Activated naive CD8-positive, alpha-beta T cell treated with anti-CD3 and anti-CD28 coated beads, Interleukin-2, amount 50 U/mL, for 24 hours (primary cell): ENCODE results near the gene GAL3ST2.
"Not testable (repeated sequence)": the region's sequence is repeated elsewhere in the genome, so short reads cannot be mapped to it uniquely, and the experiment has no call there.

Source experiments
- ATAC-seq: fragments of 150-1000 bp; cut with Tn5 transposase; one replicate; pipeline ENCODE4 v1.10.0; 2021
- DNase-seq: peaks from one replicate; pipeline ENCODE4 v3.0.0; 2021
- H3K27ac Mint-ChIP-seq: one replicate; pipeline ENCODE4 v1.8.0; 2021; ENCODE audit warnings: mild to moderate bottlenecking, mixed read lengths
- H3K27me3 Mint-ChIP-seq: one replicate; pipeline ENCODE4 v1.8.0; 2021; ENCODE audit warnings: mixed read lengths
- H3K36me3 Mint-ChIP-seq: one replicate; pipeline ENCODE4 v1.8.0; 2021; ENCODE audit warnings: low read depth, mixed read lengths
- H3K4me1 Mint-ChIP-seq: one replicate; pipeline ENCODE4 v1.8.0; 2021; ENCODE audit warnings: mixed read lengths
- H3K4me3 Mint-ChIP-seq: one replicate; pipeline ENCODE4 v1.8.0; 2021; ENCODE audit warnings: mild to moderate bottlenecking, moderate library complexity, mixed read lengths
- H3K9me3 Mint-ChIP-seq: one replicate; pipeline ENCODE4 v1.8.0; 2021; ENCODE audit warnings: mixed read lengths

Gene GAL3ST2

DNA sequence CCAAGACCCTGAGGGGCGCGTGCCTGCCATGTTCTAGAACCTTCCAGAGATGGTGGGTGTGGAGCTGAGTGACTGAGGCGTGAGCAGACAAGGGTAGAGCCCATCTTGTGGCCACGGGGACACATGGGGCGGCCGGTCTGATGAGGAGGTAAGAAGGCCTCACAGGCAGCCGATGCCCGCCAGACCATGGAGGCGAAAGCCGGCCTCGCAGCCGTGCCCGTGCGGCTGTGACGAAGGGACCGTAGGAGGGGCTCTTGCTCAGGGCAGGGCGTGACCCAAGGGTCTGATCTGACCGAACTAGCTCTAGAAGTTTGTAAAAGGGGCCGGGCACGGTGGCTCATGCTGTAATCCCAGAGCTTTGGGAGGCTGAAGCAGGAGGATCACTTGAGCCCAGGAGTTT is 22.6 kb upstream of the GAL3ST2 start:
- Mint-ChIP-seq H3K4me3 (no peak overlapping the region), H3K27ac (no peak overlapping the region), H3K36me3 (peaks cover 12% of the 10 kb centered on the region), H3K27me3 (no peaks in the 10 kb centered on the region), H3K4me1 (no peaks in the 10 kb centered on the region), H3K9me3 (no peaks in the 10 kb centered on the region)
- ATAC-seq (no peak), DNase-seq (no peak)

DNA sequence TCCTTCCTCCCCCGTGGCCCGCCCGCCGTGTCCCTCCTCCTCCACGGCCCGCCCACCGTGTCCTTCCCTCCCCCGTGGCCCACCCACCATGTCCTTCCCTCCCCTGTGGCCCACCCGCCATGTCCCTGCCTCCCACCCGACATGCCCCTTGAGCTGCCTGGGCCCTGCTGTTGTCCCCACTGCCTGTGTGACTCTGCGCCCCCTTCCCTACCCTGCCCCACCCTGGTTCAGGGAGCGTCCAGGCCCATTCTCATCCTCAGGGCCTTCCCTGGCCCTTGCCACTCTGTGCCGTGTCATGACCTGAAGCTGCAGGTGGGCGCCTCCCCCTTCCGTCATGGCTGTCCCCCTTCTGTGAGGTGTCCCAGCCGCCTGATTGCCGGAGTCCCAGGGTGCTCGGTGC is 21.5 kb upstream of the GAL3ST2 start:
- Mint-ChIP-seq H3K4me3 (no peak overlapping the region), H3K4me1 (no peaks in the 10 kb centered on the region), H3K36me3 (peaks cover 18% of the 10 kb centered on the region), H3K27ac (no peak overlapping the region), H3K27me3 (no peaks in the 10 kb centered on the region), H3K9me3 (no peaks in the 10 kb centered on the region)
- ATAC-seq, result no peak
- DNase-seq, result no peak

DNA sequence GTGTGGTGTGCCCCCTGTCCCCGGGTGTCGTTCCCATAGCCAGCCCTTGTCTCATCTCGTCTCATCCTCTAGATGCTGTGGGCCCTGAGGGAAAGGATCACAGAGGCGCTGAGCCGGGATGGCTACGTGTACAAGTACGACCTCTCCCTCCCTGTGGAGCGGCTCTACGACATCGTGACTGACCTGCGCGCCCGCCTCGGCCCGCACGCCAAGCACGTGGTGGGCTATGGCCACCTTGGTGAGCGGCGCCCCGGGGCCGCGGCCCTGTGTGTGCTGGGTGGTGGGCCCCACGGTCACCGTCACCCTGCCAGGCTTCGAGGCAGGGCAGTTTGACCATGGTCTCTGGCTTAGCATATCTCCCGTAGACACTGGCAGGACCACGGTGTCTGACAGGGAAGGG is 20.8 kb upstream of the GAL3ST2 start:
- DNase-seq (no peak), ATAC-seq (no peak)
- Mint-ChIP-seq H3K27me3 (no peaks in the 10 kb centered on the region), H3K4me1 (no peaks in the 10 kb centered on the region), H3K4me3 (no peak overlapping the region), H3K36me3 (peaks cover 22% of the 10 kb centered on the region), H3K27ac (no peak overlapping the region), H3K9me3 (peaks cover 3% of the 10 kb centered on the region)

DNA sequence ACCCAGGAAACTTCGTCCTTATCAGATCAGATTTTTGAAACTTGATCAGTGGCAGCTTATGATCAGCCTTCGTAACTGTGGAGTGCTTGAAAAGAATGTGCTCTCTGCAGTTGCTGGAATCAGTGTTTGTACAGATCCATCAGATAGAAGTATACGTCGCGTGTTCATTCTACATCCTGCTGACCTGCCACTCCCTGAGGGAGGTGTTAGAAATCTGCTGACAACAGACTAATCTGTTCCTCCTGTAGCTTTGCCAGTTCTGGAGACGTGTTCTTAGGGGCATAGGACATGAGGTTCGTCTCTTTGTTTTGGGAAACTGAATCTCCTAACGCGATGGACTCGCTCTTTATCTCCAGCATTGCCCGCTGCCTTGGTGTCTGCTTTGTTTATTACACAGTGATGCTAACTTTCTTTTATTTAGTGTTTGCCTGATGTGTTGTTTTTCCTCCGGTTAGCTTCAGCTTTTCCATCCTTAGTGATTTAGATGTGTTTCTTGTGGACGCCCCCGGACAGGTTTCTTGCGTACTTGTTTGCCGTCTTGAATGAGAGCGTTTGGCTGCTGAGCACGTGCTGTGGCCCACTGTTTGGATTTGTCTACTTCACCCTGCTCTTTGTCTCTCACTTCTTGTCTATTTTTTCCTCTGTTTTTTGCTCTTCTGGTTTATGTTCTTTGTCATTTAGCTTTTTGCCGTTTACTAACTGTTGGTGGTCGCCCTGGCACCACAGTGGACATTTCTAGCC is 17.4 kb upstream of the GAL3ST2 start:
- Mint-ChIP-seq H3K27ac (peak overlapping the region; percentile 3), H3K9me3 (peaks cover 5% of the 10 kb centered on the region), H3K36me3 (peaks cover 28% of the 10 kb centered on the region), H3K27me3 (no peaks in the 10 kb centered on the region), H3K4me1 (peaks cover 18% of the 10 kb centered on the region), H3K4me3 (no peak overlapping the region)
- DNase-seq, result no peak
- no peak for ATAC-seq

DNA sequence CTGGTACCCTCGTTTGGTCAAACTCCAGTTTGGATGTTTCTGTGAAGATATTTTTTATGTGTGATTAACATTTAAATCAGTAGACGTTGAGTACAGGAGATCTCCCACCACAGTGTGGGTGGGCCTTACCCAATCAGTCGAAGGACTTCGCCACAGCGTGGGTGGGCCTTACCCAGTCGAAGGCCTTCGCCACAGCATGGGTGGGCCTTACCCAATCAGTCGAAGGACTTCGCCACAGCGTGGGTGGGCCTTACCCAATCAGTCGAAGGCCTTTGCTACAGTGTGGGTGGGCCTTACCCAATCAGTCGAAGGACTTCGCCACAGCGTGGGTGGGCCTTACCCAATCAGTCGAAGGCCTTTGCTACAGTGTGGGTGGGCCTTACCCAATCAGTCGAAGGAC is 16.7 kb upstream of the GAL3ST2 start:
- not testable (repeated sequence) for H3K27me3 Mint-ChIP-seq, H3K27ac Mint-ChIP-seq, DNase-seq, ATAC-seq, H3K4me3 Mint-ChIP-seq, H3K9me3 Mint-ChIP-seq
- Mint-ChIP-seq H3K4me1 (peaks cover 22% of the 10 kb centered on the region), H3K36me3 (peaks cover 28% of the 10 kb centered on the region)

DNA sequence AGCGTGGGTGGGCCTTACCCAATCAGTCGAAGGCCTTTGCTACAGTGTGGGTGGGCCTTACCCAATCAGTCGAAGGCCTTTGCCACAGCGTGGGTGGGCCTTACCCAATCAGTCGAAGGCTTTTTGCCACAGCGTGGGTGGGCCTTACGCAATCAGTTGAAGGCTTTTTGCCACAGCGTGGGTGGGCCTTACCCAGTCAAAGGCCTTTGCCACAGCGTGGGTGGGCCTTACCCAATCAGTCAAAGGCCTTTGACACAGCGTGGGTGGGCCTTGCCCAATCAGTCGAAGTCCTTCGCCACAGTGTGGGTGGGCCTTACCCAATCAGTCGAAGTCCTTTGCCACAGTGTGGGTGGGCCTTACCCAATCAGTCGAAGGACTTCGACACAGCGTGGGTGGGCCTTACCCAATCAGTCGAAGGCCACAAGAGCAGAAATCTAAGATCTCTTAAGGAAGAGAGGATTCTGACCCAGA is 16.3 kb upstream of the GAL3ST2 start:
- Mint-ChIP-seq H3K4me3 (no peak overlapping the region), H3K4me1 (peaks cover 22% of the 10 kb centered on the region), H3K9me3 (peaks cover 5% of the 10 kb centered on the region), H3K36me3 (peaks cover 28% of the 10 kb centered on the region), H3K27me3 (no peaks in the 10 kb centered on the region), H3K27ac (no peak overlapping the region)
- DNase-seq, result no peak
- no peak for ATAC-seq

DNA sequence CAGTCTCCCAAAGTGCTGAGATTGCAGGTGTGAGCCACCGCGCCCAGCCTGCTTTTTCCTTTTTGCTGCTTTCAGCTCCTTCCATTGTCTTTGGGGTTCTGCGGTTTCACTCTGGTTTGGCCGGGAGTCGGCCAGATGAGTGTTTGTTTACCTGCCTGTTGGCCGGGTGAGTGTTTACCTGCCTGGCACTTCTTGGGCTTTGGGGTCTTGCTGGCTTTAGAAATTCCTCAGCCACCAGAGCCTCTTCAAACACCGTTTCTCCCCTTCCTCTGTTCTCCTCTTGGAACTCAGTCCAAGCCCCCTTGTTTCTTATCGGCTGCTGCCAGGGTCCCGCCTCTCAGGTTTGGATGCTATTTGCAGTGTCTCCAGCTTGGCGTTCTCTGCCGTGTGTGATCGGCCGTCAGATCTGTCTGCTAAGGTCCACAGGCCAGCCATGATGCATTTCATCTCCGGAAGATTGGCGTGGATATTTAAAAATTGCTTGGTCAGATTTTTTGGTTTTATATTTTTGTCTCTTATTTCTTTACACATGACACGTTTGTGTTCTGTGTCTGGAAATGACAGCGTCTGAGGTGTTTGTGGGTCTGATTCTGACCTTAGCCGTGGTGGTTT is 14.2 kb upstream of the GAL3ST2 start:
- Mint-ChIP-seq H3K4me1 (peaks cover 22% of the 10 kb centered on the region), H3K4me3 (peak overlapping the region; percentile 39), H3K36me3 (peaks cover 22% of the 10 kb centered on the region), H3K27me3 (no peaks in the 10 kb centered on the region), H3K9me3 (peaks cover 5% of the 10 kb centered on the region), H3K27ac (peak overlapping the region; percentile 66)
- no peak for DNase-seq
- no peak for ATAC-seq

DNA sequence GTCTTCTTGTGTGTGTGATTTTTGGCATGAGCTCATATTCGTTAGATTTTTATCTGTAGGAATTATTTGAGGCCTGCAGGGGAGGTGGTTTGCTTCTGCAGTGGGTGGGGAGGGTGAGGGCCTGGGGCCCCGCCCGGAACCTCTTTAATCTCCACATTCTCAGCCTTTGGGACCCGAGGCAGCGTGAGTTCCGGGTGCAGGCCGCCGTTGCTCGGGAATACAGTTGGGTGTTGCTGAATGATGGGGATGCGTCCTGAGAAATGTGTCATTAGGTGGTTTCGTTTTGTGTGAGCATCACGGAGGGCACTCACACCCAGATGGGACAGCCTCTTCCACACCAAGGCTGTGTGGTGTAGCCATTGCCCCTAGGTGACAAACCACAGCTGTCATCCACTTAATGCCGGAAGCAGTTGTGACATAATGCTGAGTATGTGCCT is 13.7 kb upstream of the GAL3ST2 start:
- Mint-ChIP-seq H3K4me3 (peak overlapping the region; percentile 39), H3K36me3 (peaks cover 19% of the 10 kb centered on the region), H3K27me3 (no peaks in the 10 kb centered on the region), H3K9me3 (peaks cover 5% of the 10 kb centered on the region), H3K27ac (peak overlapping the region; percentile 66), H3K4me1 (peaks cover 22% of the 10 kb centered on the region)
- peak; percentile 56 for DNase-seq
- peak; percentile 87 for ATAC-seq

DNA sequence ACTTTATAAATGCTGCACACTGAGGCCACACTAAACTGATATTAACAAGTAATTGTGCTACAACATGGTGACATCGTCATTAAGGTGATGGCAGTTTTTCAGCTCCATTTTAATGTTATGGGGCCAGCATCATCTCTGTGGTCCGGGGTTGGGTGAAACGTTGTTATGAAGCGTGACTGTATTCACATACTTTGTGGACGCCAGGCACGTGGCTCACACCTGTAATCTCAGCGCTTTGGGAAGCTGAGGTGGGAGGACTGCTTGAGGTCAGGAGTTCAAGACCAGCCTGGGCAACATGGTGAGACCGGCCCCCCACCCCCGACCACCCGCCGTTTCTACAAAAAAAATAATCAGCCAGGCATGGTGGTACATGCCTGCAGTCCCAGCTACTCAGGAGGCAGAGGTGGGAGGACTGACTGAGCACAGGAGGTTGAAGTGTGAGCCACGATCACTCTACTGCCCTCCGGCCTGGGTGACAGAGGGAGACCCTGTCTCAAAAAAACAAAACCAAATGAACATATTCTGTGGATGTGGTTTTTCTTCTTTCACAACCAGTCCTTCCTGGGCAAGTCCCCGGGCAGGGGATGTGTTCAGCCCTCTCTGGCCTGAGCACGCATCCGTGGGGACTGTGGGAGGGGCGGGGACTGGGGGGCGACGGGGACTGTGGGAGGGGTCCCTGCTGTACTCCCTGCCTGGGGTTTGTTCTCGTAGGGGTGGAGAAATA is 12.9 kb upstream of the GAL3ST2 start:
- no peak overlapping the region for H3K4me3 Mint-ChIP-seq
- DNase-seq, result no peak
- H3K4me1 Mint-ChIP-seq, result peaks cover 22% of the 10 kb centered on the region
- peaks cover 5% of the 10 kb centered on the region for H3K9me3 Mint-ChIP-seq
- no peaks in the 10 kb centered on the region for H3K27me3 Mint-ChIP-seq
- no peak for ATAC-seq
- peaks cover 19% of the 10 kb centered on the region for H3K36me3 Mint-ChIP-seq
- peak overlapping the region; percentile 66 for H3K27ac Mint-ChIP-seq

DNA sequence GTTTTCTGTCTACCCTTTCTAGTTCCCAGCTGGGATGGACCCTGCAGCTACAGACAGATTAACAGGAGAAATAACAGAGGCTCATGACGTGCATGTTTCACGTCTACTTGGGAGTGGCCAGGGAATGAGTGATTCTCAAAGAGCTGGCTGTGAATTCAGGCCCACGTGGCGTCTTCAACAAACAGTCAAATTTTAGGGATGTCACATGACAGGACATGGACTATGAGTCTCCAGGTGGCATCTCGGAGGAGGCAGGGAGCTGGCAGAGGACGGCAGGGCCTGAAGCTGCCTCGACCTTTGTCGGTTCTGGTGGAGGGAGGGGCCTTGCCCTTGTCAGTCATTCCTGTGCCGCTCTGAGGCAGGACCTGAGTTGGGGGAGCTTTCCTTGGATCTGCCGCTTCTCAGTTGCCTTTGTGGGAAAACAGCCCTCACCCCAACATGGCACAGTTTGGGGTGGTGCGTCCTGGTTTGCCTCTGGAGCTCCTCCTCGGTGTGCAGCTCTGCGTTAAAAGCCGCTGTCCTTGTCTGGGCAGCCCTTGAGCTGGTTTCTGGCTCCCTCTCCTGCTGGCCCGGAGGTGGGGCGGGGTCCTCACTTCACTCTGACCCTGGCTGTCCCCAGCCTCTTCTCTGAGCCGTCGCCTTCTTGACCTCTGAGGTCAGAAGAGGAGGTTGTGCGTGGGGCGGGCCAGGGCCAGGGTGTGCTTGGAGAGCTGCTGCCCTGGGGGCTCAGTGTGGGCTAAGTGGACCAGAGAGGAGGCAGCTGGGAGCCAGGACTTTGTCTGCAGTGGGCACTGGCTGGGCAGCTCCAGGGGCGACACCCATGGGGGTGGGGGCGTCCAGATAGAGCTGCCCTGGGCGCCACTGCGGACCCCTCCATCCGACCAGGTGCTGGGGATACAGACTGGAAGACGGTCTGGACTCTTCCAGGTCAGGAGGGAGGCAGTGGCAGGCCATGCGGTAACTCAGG is 12.1 kb upstream of the GAL3ST2 start:
- ATAC-seq (no peak), DNase-seq (no peak)
- no peak overlapping the region for H3K4me3 Mint-ChIP-seq
- H3K36me3 Mint-ChIP-seq, result peaks cover 13% of the 10 kb centered on the region
- H3K27ac Mint-ChIP-seq, result no peak overlapping the region
- H3K27me3 Mint-ChIP-seq, result no peaks in the 10 kb centered on the region
- H3K9me3 Mint-ChIP-seq, result peaks cover 5% of the 10 kb centered on the region
- peaks cover 22% of the 10 kb centered on the region for H3K4me1 Mint-ChIP-seq

DNA sequence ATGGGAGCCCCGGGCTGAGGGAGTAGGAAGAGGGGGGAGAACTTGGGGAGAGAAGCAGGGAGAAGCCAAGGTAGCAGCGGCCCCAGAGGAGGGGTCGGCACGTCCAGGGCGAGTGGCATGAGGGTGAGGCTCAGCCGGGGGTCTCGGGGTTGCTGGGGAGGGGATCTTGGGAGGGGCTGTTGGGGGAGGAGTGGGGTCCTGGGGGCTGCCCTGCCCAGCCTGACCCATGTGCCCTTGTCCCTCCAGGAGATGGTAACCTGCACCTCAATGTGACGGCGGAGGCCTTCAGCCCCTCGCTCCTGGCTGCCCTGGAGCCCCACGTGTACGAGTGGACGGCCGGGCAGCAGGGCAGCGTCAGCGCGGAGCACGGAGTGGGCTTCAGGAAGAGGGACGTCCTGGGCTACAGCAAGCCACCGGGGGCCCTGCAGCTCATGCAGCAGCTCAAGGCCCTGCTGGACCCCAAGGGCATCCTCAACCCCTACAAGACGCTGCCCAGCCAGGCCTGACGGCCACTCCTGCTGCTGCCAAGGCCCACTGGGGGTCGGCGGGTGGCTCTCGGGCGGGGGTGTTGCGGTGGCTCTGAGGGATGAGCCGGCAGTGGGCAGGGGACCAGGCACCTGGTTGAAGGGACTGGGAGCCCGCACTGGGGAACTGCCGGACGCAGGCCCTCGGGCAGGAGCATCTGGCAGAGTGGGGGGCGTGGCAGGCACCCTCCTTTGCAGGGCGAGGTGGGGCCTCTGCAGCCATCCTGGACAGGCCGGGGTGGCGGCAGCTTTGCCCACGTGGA is 9.0 kb upstream of the GAL3ST2 start:
- H3K9me3 Mint-ChIP-seq, result no peaks in the 10 kb centered on the region
- H3K4me3 Mint-ChIP-seq, result no peak overlapping the region
- no peaks in the 10 kb centered on the region for H3K27me3 Mint-ChIP-seq
- H3K36me3 Mint-ChIP-seq, result peaks cover under 1% of the 10 kb centered on the region
- no peak for DNase-seq
- ATAC-seq, result no peak
- H3K27ac Mint-ChIP-seq, result no peak overlapping the region
- H3K4me1 Mint-ChIP-seq, result peaks cover 29% of the 10 kb centered on the region

DNA sequence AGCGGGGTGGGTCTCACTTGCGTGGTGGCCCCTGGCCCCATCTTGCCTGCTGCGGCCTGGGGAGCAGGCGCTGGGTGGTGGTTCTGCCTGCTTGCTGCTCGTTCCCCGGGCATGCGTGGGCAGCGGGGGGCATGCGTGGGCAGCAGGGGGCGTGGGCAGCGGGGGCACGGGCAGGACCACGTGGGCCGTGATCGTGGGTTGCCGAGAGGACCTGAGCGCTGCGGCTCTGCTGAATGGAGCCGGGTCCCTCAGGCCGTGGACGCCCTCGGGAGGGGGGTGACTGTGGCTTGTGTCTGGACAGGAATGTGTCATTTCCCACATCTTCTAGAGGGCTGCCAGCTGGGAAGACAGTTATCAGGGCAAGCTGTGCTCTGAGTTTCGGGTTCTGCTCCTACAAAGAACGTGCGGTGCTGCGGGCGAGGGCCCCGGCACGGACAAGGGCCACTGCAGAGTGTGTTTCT is 8.3 kb upstream of the GAL3ST2 start:
- Mint-ChIP-seq H3K27me3 (no peaks in the 10 kb centered on the region), H3K4me3 (no peak overlapping the region), H3K27ac (no peak overlapping the region)

DNA sequence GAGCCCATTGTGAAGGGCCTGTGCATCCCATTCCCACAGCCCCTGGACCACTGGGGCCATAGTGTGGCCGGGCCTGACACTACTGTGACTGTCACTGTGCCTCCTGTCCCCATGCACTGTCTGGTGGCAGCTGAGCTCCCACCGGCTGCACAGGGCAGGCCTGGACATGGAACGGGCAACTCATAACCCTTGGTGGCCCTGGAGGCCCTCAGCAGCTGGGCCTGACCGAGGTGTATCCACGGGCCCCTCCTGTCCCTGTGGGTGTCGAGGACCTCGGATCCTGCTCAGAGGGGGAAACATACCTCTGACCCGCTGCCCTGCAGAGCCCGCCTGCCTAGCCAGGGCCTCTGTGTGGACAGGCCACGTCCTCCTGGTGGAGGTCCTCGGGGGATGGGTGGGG is 7.8 kb upstream of the GAL3ST2 start:
- Mint-ChIP-seq H3K9me3 (no peaks in the 10 kb centered on the region), H3K36me3 (no peaks in the 10 kb centered on the region), H3K27me3 (no peaks in the 10 kb centered on the region), H3K27ac (no peak overlapping the region), H3K4me3 (no peak overlapping the region), H3K4me1 (peaks cover 18% of the 10 kb centered on the region)
- DNase-seq, result peak; percentile 1
- no peak for ATAC-seq

More for the DNA sequence above, 8.3 kb upstream of the GAL3ST2 start:
- ATAC-seq (no peak), DNase-seq (no peak)
- Mint-ChIP-seq H3K9me3 (no peaks in the 10 kb centered on the region), H3K4me1 (peaks cover 24% of the 10 kb centered on the region), H3K36me3 (no peaks in the 10 kb centered on the region)
